ENCODE data around the gene CUL4A. TPM values are rescaled to one million over a fixed set of nuclear protein-coding genes. Genes with fewer than 3 reads are reported as not detected.

CUL4A gene
- total and polyA plus RNA-seq, 2 experiments from 2014 or later, result 67.3 to 197 TPM

DNA sequence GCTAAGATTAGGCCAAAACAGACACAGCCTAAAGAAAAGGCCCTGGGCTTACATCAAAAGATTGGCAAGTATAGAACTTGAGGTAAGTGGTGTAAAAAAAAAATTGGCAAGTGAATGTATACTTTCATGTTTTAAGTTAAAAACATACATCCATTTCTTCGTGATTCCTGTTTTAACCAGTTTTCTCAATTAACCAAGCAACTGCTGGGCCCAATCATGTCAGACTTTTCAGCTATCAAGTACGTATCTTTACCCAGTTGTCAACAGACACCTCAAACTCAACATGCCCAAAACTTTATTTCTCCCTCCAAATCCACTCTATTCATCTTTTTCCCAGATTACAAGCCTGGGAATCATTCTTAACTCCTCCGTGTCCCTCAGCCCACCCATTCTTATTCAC is 2.0 kb upstream of the CUL4A start:
- DNase-seq, result no peak
- TF ChIP-seq EZH2 (IDR thresholded peaks at IDR 0.05; ENCODE audit: insufficient read depth, poor library complexity, severe bottlenecking) (no peak), EZH2phosphoT487 (IDR thresholded peaks at IDR 0.05; ENCODE audit: insufficient read depth, low read depth) (no peak)
- in situ Hi-C loops (cut with MboI), result no loop called here
- Histone ChIP-seq H3K27me3 (replicated peaks; ENCODE audit: insufficient read depth) (no peaks in the 10 kb centered on the region), H4K20me1 (ENCODE audit: insufficient read depth) (peaks cover 14% of the 10 kb centered on the region), H3K9me2 (ENCODE audit: insufficient read depth) (no peaks in the 10 kb centered on the region), H3F3A (ENCODE audit: insufficient read depth) (peaks cover 33% of the 10 kb centered on the region), H3K27ac (peak overlapping the region; percentile 97), H3K4me3 (peak overlapping the region; percentile 92), H3K9me3 (ENCODE audit: low read depth) (no peaks in the 10 kb centered on the region), H2AFZ (peak overlapping the region; percentile 65), H3K9ac (peak overlapping the region; percentile 98), H3K4me1 (ENCODE audit: insufficient read depth) (peaks cover 41% of the 10 kb centered on the region), H3K36me3 (ENCODE audit: low read depth) (peaks cover 9% of the 10 kb centered on the region; the same call in 1 of the 2 replicates), H3K79me2 (ENCODE audit: insufficient read depth) (peaks cover 83% of the 10 kb centered on the region), H3K4me2 (ENCODE audit: unreplicated experiment) (peak overlapping the region; percentile 87)
- 12 to 18% methylated on average over 3 of the region's 3 CpGs for WGBS, 2 experiments (ENCODE audit: low coverage in 1 of 2, low lambda C conversion rate in 2 of 2, missing lambda C conversion rate in 2 of 2)

DNA sequence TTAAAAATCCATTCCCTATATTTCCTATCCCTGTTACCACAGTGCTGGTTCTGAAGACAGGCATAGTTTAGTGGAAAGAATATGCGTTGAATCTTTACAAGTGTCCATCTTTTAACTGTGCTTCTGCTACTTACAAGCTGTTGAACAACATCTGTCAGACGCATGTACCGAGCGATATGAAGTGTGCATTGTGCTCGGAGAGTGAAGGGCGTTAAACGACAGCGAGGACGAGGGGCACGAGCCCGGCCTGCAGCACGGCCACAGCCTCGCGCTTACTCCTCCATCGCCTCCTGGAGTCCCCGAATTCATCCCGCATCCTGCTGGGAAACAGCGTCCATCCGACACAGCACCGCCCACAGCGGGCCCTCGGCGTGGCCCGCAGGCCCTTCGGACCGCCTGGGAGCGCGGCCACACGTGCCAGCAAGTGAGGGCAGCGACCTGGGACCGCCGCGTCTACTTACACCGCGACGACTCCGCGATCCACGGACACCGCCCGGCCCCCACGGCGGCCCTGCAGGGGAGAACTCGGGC is 1.5 kb upstream of the CUL4A start:
- 0 to 2% methylated on average over 37 to 44 of the region's 44 CpGs for WGBS, 2 experiments (ENCODE audit: low coverage in 1 of 2, low lambda C conversion rate in 2 of 2, missing lambda C conversion rate in 2 of 2)
- Histone ChIP-seq H3K36me3 (ENCODE audit: low read depth) (peaks cover 9% of the 10 kb centered on the region; the same call in 1 of the 2 replicates), H3K9ac (peak overlapping the region; percentile 98), H3K4me1 (ENCODE audit: insufficient read depth) (peaks cover 41% of the 10 kb centered on the region), H3K27ac (peak overlapping the region; percentile 97), H4K20me1 (ENCODE audit: insufficient read depth) (peaks cover 14% of the 10 kb centered on the region), H3F3A (ENCODE audit: insufficient read depth) (peaks cover 33% of the 10 kb centered on the region), H3K9me3 (ENCODE audit: low read depth) (no peaks in the 10 kb centered on the region), H3K4me2 (ENCODE audit: unreplicated experiment) (peak overlapping the region; percentile 87), H3K9me2 (ENCODE audit: insufficient read depth) (no peaks in the 10 kb centered on the region), H2AFZ (peak overlapping the region; percentile 65), H3K4me3 (peak overlapping the region; percentile 92), H3K79me2 (ENCODE audit: insufficient read depth) (peaks cover 83% of the 10 kb centered on the region), H3K27me3 (replicated peaks; ENCODE audit: insufficient read depth) (no peaks in the 10 kb centered on the region)
- DNase-seq, result peak; percentile 83
- TF ChIP-seq EZH2 (IDR thresholded peaks at IDR 0.05; ENCODE audit: insufficient read depth, poor library complexity, severe bottlenecking) (no peak), EZH2phosphoT487 (IDR thresholded peaks at IDR 0.05; ENCODE audit: insufficient read depth, low read depth) (no peak)
- in situ Hi-C loops (cut with MboI), result no loop called here

- Histone ChIP-seq H3F3A (ENCODE audit: insufficient read depth) (peaks cover 33% of the 10 kb centered on the region), H3K36me3 (ENCODE audit: low read depth) (peaks cover 9% of the 10 kb centered on the region; the same call in 1 of the 2 replicates), H2AFZ (peak within 1 kb of the TSS; percentile 65), H3K27ac (peak within 1 kb of the TSS; percentile 97), H3K9me3 (ENCODE audit: low read depth) (no peaks in the 10 kb centered on the region), H3K4me3 (peak within 1 kb of the TSS; percentile 95), H3K79me2 (ENCODE audit: insufficient read depth) (peaks cover 83% of the 10 kb centered on the region), H3K4me2 (ENCODE audit: unreplicated experiment) (peak within 1 kb of the TSS; percentile 87), H3K9ac (peak within 1 kb of the TSS; percentile 98), H4K20me1 (ENCODE audit: insufficient read depth) (peaks cover 14% of the 10 kb centered on the region), H3K9me2 (ENCODE audit: insufficient read depth) (no peaks in the 10 kb centered on the region), H3K4me1 (ENCODE audit: insufficient read depth) (peaks cover 41% of the 10 kb centered on the region), H3K27me3 (replicated peaks; ENCODE audit: insufficient read depth) (no peaks in the 10 kb centered on the region)
- TF ChIP-seq EZH2 (IDR thresholded peaks at IDR 0.05; ENCODE audit: insufficient read depth, poor library complexity, severe bottlenecking) (no peak), EZH2phosphoT487 (IDR thresholded peaks at IDR 0.05; ENCODE audit: insufficient read depth, low read depth) (no peak)
- in situ Hi-C loops (cut with MboI), result no loop called here
- peak; percentile 96 for DNase-seq
- 2% methylated on average over 50 to 53 of the region's 103 CpGs for WGBS, 2 experiments (ENCODE audit: low coverage in 1 of 2, low lambda C conversion rate in 2 of 2, missing lambda C conversion rate in 2 of 2)
Observed at GRCh38 chr13:113208421-113209335, 735 bp upstream of the CUL4A start, which contains the start of gene PCID2. Gene PCID2, minus strand, starts transcription at chr13:113208669. Its CDS starts 35 bp downstream, at chr13:113208634.

GRCh38 chr13:113209759-113210421 is 477 bp downstream of the CUL4A start:
- H3K9me2 ChIP-seq (ENCODE audit: insufficient read depth), result no peaks in the 10 kb centered on the region
- 1% methylated on average over 21 to 42 of the region's 67 CpGs for WGBS, 2 experiments (ENCODE audit: low coverage in 1 of 2, low lambda C conversion rate in 2 of 2, missing lambda C conversion rate in 2 of 2)
- TF ChIP-seq EZH2phosphoT487 (IDR thresholded peaks at IDR 0.05; ENCODE audit: insufficient read depth, low read depth), result no peak
- no peak for TF ChIP-seq EZH2 (IDR thresholded peaks at IDR 0.05; ENCODE audit: insufficient read depth, poor library complexity, severe bottlenecking)
- H4K20me1 ChIP-seq (ENCODE audit: insufficient read depth), result peaks cover 24% of the 10 kb centered on the region
- peaks cover 9% of the 10 kb centered on the region; the same call in 1 of the 2 replicates for H3K36me3 ChIP-seq (ENCODE audit: low read depth)
- H2AFZ ChIP-seq, result peak overlapping the region; percentile 70
- H3K79me2 ChIP-seq (ENCODE audit: insufficient read depth), result peaks cover 83% of the 10 kb centered on the region
- H3F3A ChIP-seq (ENCODE audit: insufficient read depth), result peaks cover 32% of the 10 kb centered on the region
- H3K4me3 ChIP-seq, result peak overlapping the region; percentile 95
- H3K4me2 ChIP-seq (ENCODE audit: unreplicated experiment), result peak overlapping the region; percentile 95
- H3K27me3 ChIP-seq (replicated peaks; ENCODE audit: insufficient read depth), result no peaks in the 10 kb centered on the region
- peak overlapping the region; percentile 98 for H3K9ac ChIP-seq
- H3K9me3 ChIP-seq (ENCODE audit: low read depth), result no peaks in the 10 kb centered on the region
- peaks cover 38% of the 10 kb centered on the region for H3K4me1 ChIP-seq (ENCODE audit: insufficient read depth)
- peak; percentile 83 for DNase-seq
- in situ Hi-C loops (cut with MboI), result loop anchor here (10.0 kb wide), 1 partner anchor 175 kb away; no protein-coding TSS in a partner anchor
- peak overlapping the region; percentile 97 for H3K27ac ChIP-seq
